Measurements from ENCODE around the gene CCL16. TPM values are rescaled to one million over a fixed set of nuclear protein-coding genes. Genes with fewer than 3 reads are reported as not detected.
"Not testable (repeated sequence)": the region's sequence is repeated elsewhere in the genome, so short reads cannot be mapped to it uniquely, and the experiment has no call there.

CCL16 gene
- total RNA-seq, 1 donor from 2014 or later: not detected

DNA sequence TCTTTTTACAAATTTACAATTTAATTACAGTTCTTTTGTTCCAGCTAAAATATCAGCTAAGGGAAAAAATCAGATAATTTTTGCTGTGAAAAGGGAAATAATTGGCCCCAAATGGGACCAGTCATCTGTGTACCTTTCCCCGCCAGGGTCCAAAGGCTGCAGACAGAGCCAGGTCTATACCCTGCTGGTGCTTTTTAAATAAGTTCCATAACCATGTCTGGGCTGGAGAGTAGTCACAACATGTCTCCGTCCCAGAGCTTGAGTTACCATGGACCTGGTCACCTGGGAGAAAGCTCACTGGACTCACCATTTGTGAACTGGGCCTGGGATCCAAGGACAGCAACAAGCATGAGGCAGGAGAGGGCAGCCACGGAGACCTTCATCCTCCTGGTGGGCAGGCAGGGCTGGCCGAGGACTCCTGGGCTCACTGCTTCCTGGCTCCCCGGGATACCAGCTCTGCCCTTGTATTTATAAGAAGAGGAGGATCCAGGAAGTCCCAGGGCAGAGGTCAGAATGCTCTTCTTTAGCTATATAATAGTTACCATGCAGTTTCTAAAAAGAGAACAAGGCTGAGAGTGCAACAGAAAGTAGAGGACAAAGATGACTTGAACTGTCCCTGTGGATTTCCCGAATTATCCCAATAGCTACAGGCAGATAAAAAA is 19.9 kb upstream of the CCL16 start, which contains the start of gene CCL15:
Gene CCL15 (minus strand): TSS at position 444 of the 662 bp plus-strand sequence. CDS start 61 bp downstream, at position 383.
- Mint-ChIP-seq H3K27ac (ENCODE audit: unreplicated experiment) (no peak within 1 kb of the TSS), H3K4me3 (ENCODE audit: unreplicated experiment) (no peak within 1 kb of the TSS), H3K9me3 (ENCODE audit: unreplicated experiment) (no peaks in the 10 kb centered on the region), H3K4me1 (ENCODE audit: low read depth, unreplicated experiment) (no peaks in the 10 kb centered on the region), H3K36me3 (ENCODE audit: unreplicated experiment) (no peaks in the 10 kb centered on the region), H3K27me3 (ENCODE audit: unreplicated experiment) (no peaks in the 10 kb centered on the region)
- TF ChIP-seq, protein P1, sequence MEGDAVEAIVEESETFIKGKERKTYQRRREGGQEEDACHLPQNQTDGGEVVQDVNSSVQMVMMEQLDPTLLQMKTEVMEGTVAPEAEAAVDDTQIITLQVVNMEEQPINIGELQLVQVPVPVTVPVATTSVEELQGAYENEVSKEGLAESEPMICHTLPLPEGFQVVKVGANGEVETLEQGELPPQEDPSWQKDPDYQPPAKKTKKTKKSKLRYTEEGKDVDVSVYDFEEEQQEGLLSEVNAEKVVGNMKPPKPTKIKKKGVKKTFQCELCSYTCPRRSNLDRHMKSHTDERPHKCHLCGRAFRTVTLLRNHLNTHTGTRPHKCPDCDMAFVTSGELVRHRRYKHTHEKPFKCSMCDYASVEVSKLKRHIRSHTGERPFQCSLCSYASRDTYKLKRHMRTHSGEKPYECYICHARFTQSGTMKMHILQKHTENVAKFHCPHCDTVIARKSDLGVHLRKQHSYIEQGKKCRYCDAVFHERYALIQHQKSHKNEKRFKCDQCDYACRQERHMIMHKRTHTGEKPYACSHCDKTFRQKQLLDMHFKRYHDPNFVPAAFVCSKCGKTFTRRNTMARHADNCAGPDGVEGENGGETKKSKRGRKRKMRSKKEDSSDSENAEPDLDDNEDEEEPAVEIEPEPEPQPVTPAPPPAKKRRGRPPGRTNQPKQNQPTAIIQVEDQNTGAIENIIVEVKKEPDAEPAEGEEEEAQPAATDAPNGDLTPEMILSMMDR (IDR thresholded peaks at IDR 0.05; ENCODE audit: partially characterized antibody, unreplicated experiment): no peak
- DNase-seq: no peak

DNA sequence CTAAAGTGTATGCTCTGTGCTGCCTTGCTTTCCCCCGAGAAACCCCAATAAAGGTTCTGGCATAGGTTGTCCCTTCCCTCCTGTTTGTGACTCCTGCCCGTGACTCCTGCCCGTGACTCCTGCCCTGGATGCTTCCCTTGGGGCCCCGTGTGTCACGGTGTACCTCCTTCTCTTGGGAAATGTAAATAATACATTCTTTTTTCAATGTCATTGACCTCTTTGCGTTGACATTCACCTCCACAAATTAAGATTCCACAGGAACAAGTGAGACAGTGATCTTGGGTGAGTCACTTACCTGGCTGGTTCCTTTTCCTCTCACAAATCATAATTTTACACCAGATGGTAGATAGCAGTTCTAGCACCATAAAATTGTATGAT is 19.4 kb upstream of the CCL16 start:
- no peak overlapping the region for H3K4me3 Mint-ChIP-seq (ENCODE audit: unreplicated experiment)
- TF ChIP-seq, protein P1 (IDR thresholded peaks at IDR 0.05; ENCODE audit: partially characterized antibody, unreplicated experiment): no peak
- H3K36me3 Mint-ChIP-seq (ENCODE audit: unreplicated experiment): no peaks in the 10 kb centered on the region
- DNase-seq: no peak
- H3K9me3 Mint-ChIP-seq (ENCODE audit: unreplicated experiment): no peaks in the 10 kb centered on the region
- no peaks in the 10 kb centered on the region for H3K4me1 Mint-ChIP-seq (ENCODE audit: low read depth, unreplicated experiment)
- H3K27ac Mint-ChIP-seq (ENCODE audit: unreplicated experiment): no peak overlapping the region
- no peaks in the 10 kb centered on the region for H3K27me3 Mint-ChIP-seq (ENCODE audit: unreplicated experiment)

DNA sequence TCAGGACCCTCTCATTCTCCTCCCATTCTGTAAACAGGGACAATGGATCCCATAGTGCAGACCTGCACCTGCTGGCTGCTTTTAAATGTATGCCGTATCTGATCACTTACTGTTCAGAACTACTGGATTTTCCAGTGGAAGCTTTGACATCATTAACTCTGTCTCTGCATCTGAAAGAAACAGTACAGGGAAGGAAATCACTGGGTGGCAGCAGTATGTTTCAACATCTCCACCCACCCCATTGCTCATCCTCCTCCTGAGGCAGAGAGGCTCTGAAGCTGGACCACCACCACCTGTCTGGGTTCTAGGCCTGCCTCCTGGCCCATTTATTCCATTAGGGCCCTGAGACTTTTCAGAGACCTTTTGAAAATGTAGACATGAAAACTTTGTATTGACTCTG is 17.5 kb upstream of the CCL16 start:
- Mint-ChIP-seq H3K27ac (ENCODE audit: unreplicated experiment) (no peak overlapping the region), H3K9me3 (ENCODE audit: unreplicated experiment) (no peaks in the 10 kb centered on the region), H3K4me1 (ENCODE audit: low read depth, unreplicated experiment) (no peaks in the 10 kb centered on the region), H3K36me3 (ENCODE audit: unreplicated experiment) (no peaks in the 10 kb centered on the region), H3K27me3 (ENCODE audit: unreplicated experiment) (no peaks in the 10 kb centered on the region), H3K4me3 (ENCODE audit: unreplicated experiment) (no peak overlapping the region)
- TF ChIP-seq, protein P1 (IDR thresholded peaks at IDR 0.05; ENCODE audit: partially characterized antibody, unreplicated experiment): no peak
- no peak for DNase-seq

DNA sequence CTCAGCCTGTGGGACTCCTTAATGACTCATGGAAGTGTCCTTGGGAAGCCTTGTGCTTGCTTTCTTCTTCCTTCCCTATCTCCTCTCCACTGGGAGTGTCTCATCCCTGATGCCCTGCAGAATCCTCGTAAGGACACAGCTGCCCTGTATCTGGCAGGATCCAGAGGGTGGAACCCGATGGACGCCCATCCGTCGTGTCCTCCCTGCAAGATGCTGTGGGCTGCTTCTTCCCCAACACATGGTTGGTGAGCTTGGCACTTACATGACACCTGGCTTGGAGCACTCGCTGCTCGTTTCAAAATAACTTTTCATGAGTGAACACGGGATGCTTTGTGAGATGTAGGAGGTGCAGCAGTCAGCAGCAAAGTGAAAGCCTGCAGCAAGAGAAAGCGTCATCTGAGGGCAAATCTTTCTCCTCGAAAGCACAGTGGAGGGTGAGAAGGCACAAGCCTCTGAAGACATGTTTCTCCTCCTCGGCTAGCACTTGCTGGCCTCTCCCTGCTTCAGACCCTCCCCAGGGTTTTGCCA is 16.8 kb upstream of the CCL16 start:
- no peaks in the 10 kb centered on the region for H3K36me3 Mint-ChIP-seq (ENCODE audit: unreplicated experiment)
- TF ChIP-seq, protein P1 (IDR thresholded peaks at IDR 0.05; ENCODE audit: partially characterized antibody, unreplicated experiment): no peak
- no peak overlapping the region for H3K27ac Mint-ChIP-seq (ENCODE audit: unreplicated experiment)
- no peaks in the 10 kb centered on the region for H3K9me3 Mint-ChIP-seq (ENCODE audit: unreplicated experiment)
- no peaks in the 10 kb centered on the region for H3K4me1 Mint-ChIP-seq (ENCODE audit: low read depth, unreplicated experiment)
- no peaks in the 10 kb centered on the region for H3K27me3 Mint-ChIP-seq (ENCODE audit: unreplicated experiment)
- no peak overlapping the region for H3K4me3 Mint-ChIP-seq (ENCODE audit: unreplicated experiment)
- no peak for DNase-seq

DNA sequence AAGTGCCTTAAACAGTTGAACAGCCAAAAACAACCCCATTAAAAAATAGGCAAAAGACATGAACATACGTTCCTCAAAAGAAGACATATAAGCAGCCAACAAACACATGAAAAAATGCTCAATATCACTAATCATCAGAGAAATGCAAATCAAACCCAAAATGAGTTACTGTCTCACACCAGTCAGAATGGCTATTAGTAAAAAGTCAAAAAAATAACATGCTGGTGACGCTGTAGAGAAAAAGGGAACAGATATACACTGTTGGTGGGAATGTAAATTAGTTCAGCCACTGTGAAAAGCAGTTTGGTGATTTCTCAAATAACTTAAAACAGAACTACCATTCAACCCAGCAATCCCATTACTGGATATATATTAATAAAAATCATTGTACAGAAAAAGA is 14.0 kb upstream of the CCL16 start:
- DNase-seq; H3K27me3 Mint-ChIP-seq (ENCODE audit: unreplicated experiment); H3K4me3 Mint-ChIP-seq (ENCODE audit: unreplicated experiment); H3K27ac Mint-ChIP-seq (ENCODE audit: unreplicated experiment); H3K4me1 Mint-ChIP-seq (ENCODE audit: low read depth, unreplicated experiment); H3K36me3 Mint-ChIP-seq (ENCODE audit: unreplicated experiment); H3K9me3 Mint-ChIP-seq (ENCODE audit: unreplicated experiment): not testable (repeated sequence)

Data from glutamatergic neuron (in vitro differentiated cells).